GM18909 (cell line): Measurements from ENCODE around the gene ERAS.
"Not testable (repeated sequence)": the region's sequence is repeated elsewhere in the genome, so short reads cannot be mapped to it uniquely, and the experiment has no call there.

Experiments used
- ATAC-seq: cut with Tn5 transposase; IDR thresholded peaks from one replicate; pipeline ENCODE4 v1.9.1; 2021; ENCODE audit warnings: mild to moderate bottlenecking; ENCODE audit not compliant: unreplicated experiment, poor library complexity

Gene ERAS

DNA sequence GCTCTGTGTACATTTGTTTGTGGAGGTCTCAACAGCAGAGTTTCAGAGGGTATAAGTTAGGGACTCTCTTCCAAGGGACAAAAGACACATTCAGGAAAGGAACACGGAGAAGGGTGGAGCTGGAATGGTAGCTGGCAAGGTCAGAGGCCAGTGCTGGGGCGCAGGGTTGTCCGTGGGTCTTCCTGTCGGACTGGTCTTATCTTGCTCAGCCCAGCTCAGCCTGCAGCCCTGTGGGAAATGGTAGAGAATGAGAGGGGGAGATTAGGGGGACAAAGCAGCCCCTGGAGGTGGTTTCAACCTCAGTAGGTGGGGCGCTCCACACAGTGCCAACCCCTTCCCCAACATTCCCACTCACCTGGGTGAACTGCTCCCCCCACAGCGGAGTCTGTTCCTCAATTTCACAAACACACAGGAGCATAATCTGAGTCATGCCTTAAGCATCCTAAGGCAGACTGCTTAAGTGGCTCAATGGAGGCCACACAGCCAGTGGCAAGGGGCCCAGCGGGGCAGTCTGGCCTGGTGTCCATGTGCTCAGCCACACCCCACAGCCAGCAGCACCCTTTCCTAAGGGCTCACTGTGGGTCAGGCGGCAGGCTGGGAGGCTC lies 31.3 kb upstream of the ERAS start:
- no peak for ATAC-seq

DNA sequence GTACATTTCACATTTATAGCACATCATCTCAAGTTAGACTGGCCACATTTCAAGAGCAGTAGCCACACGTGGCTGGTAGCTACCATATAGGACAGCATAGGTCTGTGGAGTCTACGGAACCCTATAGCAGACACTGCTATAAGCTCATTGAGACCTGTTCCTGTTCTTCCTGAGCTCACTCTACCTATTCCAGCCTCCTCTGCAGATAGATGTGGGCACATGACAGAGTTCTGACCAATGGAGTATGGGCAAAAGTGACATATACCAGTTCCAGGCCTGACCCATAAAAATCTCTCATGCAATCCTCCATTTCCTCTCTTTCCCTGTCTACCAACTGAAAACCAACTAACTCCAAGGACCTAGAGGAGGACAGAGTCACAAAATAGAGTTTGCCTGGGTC lies 28.0 kb upstream of the ERAS start:
- no peak for ATAC-seq

DNA sequence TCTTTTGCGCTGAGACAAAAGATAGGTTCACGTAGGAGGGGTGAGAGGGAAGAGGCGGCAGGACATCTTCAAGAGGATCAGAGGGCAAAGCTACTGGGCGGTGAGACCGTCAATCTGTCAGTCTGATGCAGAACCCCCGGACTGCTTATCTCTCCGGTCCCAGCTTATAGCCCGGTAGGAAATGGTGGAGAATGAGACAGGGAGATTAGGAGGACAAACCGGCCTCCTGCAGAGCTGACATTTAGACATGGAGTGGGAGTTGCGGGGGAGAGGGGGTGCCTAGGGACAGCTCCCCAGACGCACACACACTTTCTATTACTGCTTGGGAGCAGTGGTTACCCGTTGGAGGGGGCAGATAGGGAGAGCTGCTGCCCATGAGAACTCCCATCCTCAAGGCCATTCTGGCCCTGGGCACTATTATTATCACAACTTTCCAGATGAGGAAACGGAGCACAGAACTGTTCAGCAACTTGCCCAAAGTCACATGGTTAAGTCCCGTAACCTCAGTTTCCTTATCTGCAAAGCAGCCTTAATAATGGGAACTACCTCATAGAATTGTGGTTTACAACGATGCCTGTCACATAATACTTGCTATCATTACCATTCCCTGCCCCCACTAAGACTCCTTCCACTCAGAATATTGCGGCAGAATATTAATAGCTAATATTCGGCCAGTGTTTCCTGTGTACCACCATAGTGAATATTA lies 25.6 kb upstream of the ERAS start:
- no peak for ATAC-seq

DNA sequence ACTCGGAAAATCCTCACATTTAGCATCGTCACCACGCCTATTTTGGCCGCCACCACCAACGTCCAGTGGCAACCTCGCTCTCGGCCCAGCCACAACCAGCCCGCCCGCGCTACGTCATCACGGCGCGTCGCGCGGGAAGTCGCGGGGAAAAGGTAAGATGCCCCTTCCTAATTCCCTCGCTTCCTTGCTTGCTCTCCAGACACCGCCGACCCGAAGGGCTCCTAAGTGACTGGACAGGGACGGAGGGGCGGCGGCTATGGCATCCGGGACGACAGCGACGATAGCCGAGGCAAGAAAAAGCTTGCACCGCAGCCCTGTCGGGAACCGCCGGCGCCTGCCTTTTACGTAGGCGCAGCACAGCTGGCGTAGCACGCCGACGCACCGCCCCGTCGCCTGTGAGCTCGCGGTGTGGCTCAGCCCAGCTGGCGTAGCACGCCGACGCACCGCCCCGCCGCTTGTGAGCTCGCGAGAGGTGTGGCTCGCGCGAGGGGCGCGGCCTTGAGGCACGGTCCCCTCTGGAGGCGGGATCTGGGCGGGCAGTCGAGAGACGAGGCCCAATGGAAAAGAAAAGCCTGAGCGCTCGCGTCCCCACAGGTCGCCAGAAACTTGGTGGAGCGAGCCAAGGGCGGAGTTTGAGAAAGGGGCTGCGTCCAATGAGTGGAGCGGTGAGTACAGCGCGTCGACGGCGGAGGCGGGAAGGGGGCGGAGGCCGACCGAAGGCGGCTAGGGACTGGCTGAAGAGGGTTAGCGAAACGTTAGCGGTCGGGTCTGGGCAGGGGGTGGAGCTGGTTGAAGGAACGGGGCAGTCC lies 24.8 kb upstream of the ERAS start, which contains the start of gene HDAC6:
HDAC6 (plus strand) TSS at position 788 of the 809 bp plus-strand sequence. CDS start 626 bp downstream, outside the sequence.
- peak; percentile 83 for ATAC-seq

DNA sequence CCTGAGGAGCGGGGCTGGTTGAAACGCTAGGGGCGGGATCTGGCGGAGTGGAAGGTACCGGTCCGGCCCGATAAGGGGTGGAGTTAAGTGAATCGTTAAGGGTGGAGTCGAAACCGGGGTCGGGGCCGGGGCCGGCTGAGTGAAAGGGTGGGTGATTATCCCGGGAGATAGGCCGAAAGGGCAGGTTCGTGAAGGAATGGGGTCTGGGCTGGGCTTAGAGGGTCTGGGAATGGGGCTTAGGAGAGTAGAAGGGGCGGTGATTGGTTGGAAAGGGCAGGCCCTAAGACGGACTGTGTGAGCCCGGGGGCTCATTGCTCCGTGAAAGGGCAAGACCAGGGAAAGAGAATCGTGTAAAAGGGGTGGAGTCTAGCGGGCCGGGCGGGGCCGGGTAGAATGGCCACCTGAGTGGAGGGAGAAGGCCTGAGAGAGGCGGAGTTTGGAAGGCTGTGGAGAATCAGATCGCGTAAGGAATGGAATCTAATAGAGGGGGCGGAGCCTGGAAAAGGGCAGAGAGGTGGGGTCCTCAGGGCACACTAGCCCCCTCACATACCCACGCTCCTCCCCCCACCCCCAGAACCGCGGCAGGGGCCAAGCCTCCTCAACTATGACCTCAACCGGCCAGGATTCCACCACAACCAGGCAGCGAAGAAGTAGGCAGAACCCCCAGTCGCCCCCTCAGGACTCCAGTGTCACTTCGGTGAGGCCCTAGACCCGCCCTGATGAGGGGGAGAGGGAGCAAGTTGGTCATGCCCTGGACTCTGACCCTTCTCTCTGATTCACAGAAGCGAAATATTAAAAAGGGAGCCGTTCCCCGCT lies 24.0 kb upstream of the ERAS start:
- peak; percentile 45 for ATAC-seq

DNA sequence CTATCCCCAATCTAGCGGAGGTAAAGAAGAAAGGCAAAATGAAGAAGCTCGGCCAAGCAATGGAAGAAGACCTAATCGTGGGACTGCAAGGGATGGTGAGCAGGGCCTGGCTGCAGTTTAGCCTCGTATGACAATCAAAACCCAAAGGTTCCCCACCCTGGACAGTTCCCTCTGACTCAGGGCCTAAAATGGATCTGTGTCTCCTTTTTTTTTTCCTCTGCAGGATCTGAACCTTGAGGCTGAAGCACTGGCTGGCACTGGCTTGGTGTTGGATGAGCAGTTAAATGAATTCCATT lies 23.5 kb upstream of the ERAS start:
- no peak for ATAC-seq

DNA sequence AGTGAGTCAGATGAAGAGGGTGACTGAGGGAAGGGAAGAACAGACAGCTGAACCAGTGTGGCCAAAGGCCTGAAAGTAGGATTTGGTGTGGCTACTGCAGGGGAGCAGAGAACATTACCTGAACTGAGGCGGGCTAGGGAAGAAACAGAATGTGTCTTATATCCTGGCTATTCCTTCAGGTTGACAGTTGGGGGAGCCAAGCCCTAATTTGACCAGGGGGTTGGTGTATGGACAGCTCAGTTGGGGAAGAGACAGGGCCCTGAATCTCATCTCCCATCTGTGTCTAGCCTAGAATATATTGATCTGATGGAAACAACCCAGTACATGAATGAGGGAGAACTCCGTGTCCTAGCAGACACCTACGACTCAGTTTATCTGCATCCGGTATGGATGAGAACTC lies 20.2 kb upstream of the ERAS start:
- no peak for ATAC-seq

DNA sequence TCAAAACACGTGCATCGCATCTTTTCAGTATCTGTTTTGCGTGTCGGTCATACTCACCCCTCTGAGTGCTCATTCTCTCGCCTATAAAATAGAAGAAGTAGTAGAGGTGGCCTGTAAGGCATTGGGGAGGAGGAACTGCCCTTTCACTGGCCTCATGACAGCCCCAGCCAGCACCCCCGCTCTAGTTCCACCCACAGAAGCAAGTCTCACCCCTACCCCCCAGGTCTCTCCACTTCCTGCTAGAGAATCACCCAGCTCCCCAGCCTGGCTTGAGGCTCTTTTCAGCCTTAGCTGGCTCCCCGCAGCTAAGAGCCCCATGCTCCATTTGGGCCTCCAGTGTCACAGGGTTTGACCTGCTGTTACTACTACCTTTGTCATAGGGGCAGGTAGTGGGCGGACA lies 12.7 kb upstream of the ERAS start:
- no peak for ATAC-seq

DNA sequence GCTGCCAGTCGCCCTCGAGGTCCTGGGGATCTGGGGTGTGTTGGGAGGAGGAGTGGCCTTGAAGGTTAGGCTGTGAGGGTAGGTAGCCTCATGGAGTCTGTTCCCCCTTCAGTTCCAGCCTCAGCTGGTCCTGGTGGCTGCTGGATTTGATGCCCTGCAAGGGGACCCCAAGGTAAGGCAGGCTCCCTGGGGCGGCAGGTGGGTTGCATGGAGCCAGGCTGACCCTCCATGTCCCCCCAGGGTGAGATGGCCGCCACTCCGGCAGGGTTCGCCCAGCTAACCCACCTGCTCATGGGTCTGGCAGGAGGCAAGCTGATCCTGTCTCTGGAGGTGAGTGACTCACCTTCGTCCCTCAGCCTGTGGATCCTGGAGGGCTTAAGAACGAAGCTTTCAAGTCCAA lies 11.6 kb upstream of the ERAS start:
- ATAC-seq = no peak

DNA sequence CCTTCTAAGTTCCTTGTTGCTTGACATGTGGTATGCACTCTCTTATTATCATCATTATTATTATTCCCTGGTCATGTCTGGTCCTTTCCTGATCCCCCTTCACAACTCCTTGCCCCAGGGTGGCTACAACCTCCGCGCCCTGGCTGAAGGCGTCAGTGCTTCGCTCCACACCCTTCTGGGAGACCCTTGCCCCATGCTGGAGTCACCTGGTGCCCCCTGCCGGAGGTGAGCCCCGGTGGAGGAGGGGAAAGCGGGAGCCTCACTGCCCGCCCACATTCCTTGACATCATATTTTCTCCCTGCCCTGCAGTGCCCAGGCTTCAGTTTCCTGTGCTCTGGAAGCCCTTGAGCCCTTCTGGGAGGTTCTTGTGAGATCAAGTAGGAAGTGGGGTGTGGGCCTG lies 11.0 kb upstream of the ERAS start:
- no peak for ATAC-seq

DNA sequence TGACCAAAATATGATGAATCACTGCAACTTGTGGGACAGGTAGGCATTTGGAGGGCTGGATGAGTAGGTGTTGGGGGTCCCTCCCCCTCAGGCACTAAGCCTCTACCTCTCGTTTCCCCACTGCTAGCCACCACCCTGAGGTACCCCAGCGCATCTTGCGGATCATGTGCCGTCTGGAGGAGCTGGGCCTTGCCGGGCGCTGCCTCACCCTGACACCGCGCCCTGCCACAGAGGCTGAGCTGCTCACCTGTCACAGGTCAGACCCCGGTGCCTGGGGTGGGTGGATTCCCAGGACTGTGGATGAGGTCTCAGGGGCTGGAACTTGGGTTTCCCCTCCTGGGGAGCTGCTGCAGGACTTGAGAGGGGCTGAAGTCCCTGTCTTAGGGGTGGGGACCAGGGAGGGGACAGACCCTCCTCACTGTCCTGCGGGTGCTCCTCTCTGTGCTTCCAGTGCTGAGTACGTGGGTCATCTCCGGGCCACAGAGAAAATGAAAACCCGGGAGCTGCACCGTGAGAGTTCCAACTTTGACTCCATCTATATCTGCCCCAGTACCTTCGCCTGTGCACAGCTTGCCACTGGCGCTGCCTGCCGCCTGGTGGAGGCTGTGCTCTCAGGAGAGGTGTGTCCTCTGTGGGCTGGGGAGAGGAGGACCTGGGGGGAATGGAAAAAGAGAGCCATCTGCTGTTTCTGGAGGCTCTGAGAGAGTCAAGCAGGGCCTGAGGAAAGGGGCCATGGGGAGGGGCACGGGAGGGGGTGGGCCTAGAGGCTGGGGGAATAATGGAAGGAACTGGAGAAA lies 10.1 kb upstream of the ERAS start:
- ATAC-seq = no peak

DNA sequence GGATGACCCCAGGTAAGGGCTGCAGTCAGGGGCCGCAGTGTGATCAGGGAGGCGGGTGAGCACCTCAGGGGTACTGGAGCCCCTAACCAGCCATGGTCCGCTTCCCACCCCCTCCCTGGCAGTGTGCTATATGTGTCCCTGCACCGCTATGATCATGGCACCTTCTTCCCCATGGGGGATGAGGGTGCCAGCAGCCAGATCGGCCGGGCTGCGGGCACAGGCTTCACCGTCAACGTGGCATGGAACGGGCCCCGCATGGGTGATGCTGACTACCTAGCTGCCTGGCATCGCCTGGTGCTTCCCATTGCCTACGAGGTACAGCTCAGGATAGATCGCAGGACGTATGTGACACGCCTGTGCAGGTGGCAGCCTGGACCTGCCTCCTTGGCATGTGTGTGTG lies 8.2 kb upstream of the ERAS start:
- no peak for ATAC-seq

DNA sequence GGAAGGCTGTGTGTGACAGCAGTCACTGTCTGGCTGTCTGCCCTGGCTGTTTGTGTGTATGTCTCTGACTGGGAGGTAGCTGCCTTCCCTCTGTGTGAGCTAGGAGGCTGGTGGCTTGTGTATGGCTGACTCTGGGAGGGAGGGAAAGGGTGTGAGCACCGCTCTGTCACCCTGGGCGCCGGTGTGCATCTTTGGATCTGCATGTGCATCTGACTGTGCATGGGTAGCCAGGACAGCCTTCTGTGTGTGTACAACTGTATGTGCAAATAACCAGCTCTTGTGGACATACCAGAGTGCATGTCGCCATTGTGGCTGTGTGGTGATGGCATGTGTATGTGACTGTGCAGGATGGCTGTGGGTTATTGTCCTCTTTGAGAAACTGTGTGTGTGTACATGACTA lies 7.4 kb upstream of the ERAS start:
- no peak for ATAC-seq

DNA sequence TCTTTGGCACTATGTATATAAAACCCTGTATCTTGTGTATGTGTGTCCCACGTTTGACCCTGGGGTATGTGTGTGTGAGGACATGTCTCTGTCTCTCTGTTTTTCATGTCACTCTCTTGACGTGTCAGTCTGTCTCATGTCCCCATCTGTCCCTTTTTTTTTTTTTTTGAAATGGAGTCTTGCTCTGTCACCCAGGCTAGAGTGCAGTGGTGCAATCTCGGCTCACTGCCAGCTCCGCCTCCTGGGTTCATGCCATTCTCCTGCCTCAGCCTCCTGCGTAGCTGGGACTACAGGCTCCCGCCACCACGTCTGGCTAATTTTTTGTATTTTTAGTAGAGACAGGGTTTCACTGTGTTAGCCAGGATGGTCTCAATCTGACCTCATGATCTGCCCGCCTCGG lies 6.9 kb upstream of the ERAS start:
- ATAC-seq = not testable (repeated sequence)

DNA sequence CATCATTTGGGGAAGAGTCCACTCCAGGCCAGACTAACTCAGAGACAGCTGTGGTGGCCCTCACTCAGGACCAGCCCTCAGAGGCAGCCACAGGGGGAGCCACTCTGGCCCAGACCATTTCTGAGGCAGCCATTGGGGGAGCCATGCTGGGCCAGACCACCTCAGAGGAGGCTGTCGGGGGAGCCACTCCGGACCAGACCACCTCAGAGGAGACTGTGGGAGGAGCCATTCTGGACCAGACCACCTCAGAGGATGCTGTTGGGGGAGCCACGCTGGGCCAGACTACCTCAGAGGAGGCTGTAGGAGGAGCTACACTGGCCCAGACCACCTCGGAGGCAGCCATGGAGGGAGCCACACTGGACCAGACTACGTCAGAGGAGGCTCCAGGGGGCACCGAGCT lies 3.3 kb upstream of the ERAS start:
- ATAC-seq = no peak

DNA sequence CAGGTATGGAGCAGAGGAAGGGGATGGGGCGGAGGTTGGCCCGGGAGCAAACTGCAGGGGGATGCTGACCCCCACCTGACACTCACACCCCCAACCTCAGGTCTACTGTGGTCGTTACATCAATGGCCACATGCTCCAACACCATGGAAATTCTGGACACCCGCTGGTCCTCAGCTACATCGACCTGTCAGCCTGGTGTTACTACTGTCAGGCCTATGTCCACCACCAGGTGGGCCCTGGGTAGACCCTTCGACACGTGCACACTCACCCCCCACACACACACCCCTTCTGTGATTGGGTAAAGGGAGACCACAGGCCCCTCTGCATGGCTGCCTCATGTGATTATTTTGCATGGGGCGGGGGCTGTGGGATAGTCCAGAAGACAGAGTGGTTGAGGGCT lies 2.2 kb upstream of the ERAS start:
- ATAC-seq = no peak

DNA sequence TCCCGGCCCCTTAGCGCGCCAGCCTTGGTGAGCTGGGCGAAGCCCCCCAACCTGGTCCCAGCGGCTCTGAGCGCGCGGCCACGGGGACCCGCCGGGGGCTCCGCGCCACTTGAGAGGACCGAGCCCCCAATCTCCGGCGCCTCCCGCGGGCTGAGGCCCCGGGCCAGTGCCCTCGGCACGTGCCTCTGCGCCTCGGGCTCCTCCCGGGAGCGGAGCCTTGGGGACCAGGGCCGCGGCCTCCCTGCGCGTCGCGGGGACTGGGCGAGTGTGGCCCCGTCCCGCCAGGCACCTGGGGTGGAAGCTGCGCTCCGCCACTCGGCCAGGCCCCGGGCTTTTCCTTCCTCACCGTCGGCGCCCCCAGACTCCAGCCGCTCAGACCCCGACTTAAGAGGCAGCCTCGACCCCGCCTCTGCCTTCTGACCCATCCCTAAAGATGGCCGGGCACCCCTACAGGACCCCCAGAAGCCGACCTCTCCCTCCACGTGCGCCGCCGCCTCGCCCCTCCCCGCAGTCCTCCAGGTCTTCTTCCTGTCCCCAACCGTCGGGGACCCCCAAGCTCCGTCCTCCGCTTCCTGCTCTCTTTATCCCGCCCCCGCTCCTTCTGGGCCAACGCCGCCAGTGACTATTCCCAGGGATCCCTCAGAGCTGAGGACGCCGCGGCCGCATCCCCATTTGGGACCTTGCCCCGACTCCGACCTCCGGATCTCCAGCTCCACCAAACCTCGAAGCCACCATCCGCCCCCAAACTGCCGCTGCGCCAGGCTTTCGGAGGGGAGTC lies 752 bp downstream of the ERAS start:
- ATAC-seq = no peak

DNA sequence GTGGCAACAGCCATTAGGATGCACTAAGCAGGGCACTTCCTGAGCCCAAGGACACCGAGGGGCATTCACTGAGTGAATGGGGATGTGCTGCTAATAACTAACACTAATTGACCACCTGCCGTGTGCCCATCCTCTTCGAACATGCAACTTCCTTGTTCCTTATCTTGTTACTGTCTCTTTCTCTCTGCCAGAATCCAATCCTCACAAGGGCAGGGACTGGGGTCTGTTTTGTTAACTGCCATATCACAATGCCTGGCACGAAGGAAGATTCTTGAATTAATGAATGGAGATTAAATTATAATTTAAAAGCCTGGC lies 1.3 kb downstream of the ERAS start:
- no peak for ATAC-seq

DNA sequence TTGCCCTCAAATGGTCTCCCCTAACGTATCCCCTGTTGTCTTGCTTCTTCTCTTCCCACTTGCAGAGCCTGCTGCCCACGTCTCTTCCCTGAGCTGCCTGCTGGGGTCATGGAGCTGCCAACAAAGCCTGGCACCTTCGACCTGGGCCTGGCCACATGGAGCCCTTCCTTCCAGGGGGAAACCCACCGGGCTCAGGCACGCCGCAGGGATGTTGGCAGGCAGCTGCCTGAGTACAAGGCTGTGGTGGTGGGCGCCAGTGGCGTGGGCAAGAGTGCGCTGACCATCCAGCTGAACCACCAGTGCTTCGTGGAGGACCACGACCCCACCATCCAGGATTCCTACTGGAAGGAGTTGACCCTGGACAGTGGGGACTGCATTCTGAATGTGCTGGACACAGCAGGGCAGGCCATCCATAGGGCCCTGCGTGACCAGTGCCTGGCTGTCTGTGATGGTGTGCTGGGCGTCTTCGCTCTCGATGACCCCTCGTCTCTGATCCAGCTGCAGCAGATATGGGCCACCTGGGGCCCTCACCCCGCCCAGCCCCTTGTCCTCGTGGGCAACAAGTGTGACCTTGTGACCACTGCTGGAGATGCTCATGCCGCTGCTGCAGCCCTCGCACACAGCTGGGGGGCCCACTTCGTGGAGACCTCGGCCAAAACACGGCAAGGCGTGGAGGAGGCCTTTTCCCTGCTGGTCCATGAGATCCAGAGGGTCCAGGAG lies 2.9 kb downstream of the ERAS start:
- no peak for ATAC-seq
